Progenitor cell of endocrine pancreas (in vitro differentiated cells): ENCODE results near the gene RAD52. TPM values are rescaled to one million over a fixed set of nuclear protein-coding genes. Genes with fewer than 3 reads are reported as not detected.

ENCODE experiments used
- DNase-seq: peaks from one replicate; pipeline ENCODE4 v3.0.0; 2021; ENCODE audit warnings: low spot score; ENCODE audit not compliant: unreplicated experiment
- H3K27ac Mint-ChIP-seq: 2 replicates; pipeline ENCODE4 v1.8.0; 2021; ENCODE audit warnings: mild to moderate bottlenecking, moderate library complexity, mixed read lengths
- H3K27me3 Mint-ChIP-seq: 2 replicates; pipeline ENCODE4 v1.8.0; 2021; ENCODE audit warnings: mixed read lengths
- H3K36me3 Mint-ChIP-seq: 2 replicates; pipeline ENCODE4 v1.8.0; 2022; ENCODE audit warnings: mixed read lengths; ENCODE audit not compliant: insufficient read depth
- H3K4me1 Mint-ChIP-seq: 2 replicates; pipeline ENCODE4 v1.8.0; 2021; ENCODE audit warnings: low read depth, mixed read lengths
- H3K4me3 Mint-ChIP-seq: 2 replicates; pipeline ENCODE4 v1.8.0; 2021; ENCODE audit warnings: low read depth, mild to moderate bottlenecking, moderate library complexity, mixed read lengths
- H3K9me3 Mint-ChIP-seq: 2 replicates; pipeline ENCODE4 v1.8.0; 2021; ENCODE audit warnings: low read depth, mixed read lengths
- CTCF ChIP-seq: fragments of 200-600 bp; sonication (generic); IDR thresholded peaks from one replicate; pipeline ENCODE4 v1.5.0; 2021; ENCODE audit warnings: antibody characterized with exemption, mild to moderate bottlenecking; ENCODE audit not compliant: unreplicated experiment
- total RNA-seq: library from RNA; stranded (reverse); gene quantifications from 2 replicates; pipeline ENCODE4 v1.2.1, GENCODE V29; 2021

Gene RAD52
- total RNA-seq, 1 donor from 2014 or later: 52.6 TPM

DNA sequence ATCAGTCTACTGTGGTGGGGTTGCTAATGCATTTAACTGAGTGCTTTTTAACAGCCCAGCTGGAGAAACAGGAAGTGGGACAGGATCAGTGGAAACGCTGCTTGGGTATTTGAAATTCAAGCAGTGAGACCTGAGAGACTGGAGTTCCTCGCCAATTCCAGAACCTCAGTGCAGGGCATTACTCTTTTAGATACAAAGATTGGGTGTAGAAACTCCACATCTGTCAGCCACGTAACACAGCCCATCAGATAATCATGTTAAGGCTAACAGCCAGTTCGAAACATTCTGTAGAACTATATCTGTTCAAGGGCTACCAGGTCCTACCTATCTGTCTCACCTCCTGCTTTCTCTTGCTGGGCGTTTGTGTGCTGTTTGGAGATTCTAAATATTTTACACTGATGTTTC, 45.5 kb downstream of the RAD52 start:
- no peak for TF ChIP-seq CTCF
- DNase-seq: no peak
- Mint-ChIP-seq H3K36me3 (peaks cover 51% of the 10 kb centered on the region), H3K4me1 (peaks cover 3% of the 10 kb centered on the region), H3K4me3 (no peak overlapping the region), H3K27me3 (no peaks in the 10 kb centered on the region), H3K27ac (no peak overlapping the region), H3K9me3 (no peaks in the 10 kb centered on the region)

- peak overlapping the region; percentile 42 for H3K27ac Mint-ChIP-seq
These were observed 46.4 kb downstream of the RAD52 start for GRCh38 chr12:903055-903454.

GRCh38 chr12:902581-902980, 46.9 kb downstream of the RAD52 start:
- no peak for DNase-seq
- no peak for TF ChIP-seq CTCF
- Mint-ChIP-seq H3K4me3 (no peak overlapping the region), H3K36me3 (peaks cover 46% of the 10 kb centered on the region), H3K27me3 (no peaks in the 10 kb centered on the region), H3K4me1 (peaks cover 3% of the 10 kb centered on the region), H3K9me3 (no peaks in the 10 kb centered on the region), H3K27ac (peak overlapping the region; percentile 42)

More at GRCh38 chr12:903055-903454, 46.4 kb downstream of the RAD52 start:
- H3K27me3 Mint-ChIP-seq: no peaks in the 10 kb centered on the region
- H3K36me3 Mint-ChIP-seq: peaks cover 46% of the 10 kb centered on the region
- TF ChIP-seq CTCF: no peak
- H3K4me1 Mint-ChIP-seq: peaks cover 3% of the 10 kb centered on the region
- no peak overlapping the region for H3K4me3 Mint-ChIP-seq
- DNase-seq: no peak
- no peaks in the 10 kb centered on the region for H3K9me3 Mint-ChIP-seq

GRCh38 chr12:897386-897785, 52.1 kb downstream of the RAD52 start:
- no peak for DNase-seq
- H3K4me3 Mint-ChIP-seq: no peak overlapping the region
- no peaks in the 10 kb centered on the region for H3K27me3 Mint-ChIP-seq
- peaks cover 42% of the 10 kb centered on the region for H3K36me3 Mint-ChIP-seq
- no peak for TF ChIP-seq CTCF
- no peaks in the 10 kb centered on the region for H3K9me3 Mint-ChIP-seq
- H3K27ac Mint-ChIP-seq: peak overlapping the region; percentile 34
- H3K4me1 Mint-ChIP-seq: no peaks in the 10 kb centered on the region

DNA sequence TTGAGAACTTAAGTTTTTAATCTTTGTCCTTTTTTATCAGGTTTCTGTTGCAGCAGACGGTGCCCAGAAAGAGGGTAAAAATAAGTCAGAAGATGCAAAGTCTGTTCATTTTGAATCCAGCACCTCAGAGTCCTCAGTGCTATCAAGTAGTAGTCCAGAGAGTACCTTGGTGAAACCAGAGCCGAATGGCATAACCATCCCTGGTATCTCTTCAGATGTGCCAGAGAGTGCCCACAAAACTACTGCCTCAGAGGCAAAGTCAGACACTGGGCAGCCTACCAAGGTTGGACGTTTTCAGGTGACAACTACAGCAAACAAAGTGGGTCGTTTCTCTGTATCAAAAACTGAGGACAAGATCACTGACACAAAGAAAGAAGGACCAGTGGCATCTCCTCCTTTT, 53.5 kb downstream of the RAD52 start:
- no peak for TF ChIP-seq CTCF
- no peaks in the 10 kb centered on the region for H3K4me1 Mint-ChIP-seq
- H3K4me3 Mint-ChIP-seq: no peak overlapping the region
- no peaks in the 10 kb centered on the region for H3K9me3 Mint-ChIP-seq
- peaks cover 35% of the 10 kb centered on the region for H3K36me3 Mint-ChIP-seq
- no peak for DNase-seq
- H3K27me3 Mint-ChIP-seq: no peaks in the 10 kb centered on the region
- H3K27ac Mint-ChIP-seq: no peak overlapping the region
